GM18498 (cell line): ENCODE measurements around the gene DNAI4.

Experiments used
- ATAC-seq: cut with Tn5 transposase; IDR thresholded peaks from one replicate; pipeline ENCODE4 v1.9.1; 2021; ENCODE audit warnings: mild to moderate bottlenecking, moderate library complexity; ENCODE audit not compliant: unreplicated experiment

The DNAI4 gene

DNA sequence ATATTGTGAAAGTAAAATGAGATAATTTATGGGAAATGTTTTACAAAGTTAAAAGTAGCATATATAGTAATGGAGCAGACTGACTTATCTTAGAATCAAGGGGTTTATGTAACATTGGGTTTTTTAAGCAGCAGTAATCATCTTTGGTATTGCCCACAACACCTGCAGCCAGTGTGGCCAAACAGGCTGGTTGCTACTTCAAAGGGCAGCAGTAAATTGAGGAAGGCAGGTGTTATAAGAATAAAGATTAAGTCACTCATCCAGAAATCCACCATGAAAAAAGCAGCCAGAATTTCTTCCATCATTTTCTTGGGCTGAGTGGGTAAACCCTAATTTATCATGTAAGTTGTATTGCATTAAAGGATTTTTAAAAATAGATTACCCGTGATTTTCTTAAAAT lies 155.7 kb downstream of the DNAI4 start:
- no peak for ATAC-seq

GRCh38 chr1:66767626-66768025 lies 157.0 kb downstream of the DNAI4 start:
- no peak for ATAC-seq

GRCh38 chr1:66764994-66765578 lies 159.6 kb downstream of the DNAI4 start:
- ATAC-seq, result peak; percentile 69
